Medulla oblongata (tissue), 1 donor: ENCODE data around the gene C2orf81.
"Not testable (repeated sequence)": the region's sequence is repeated elsewhere in the genome, so short reads cannot be mapped to it uniquely, and the experiment has no call there.

Source experiments
- DNase-seq: peaks from one replicate; pipeline ENCODE4 v3.0.0-alpha.2; 2015; ENCODE audit errors: extremely low spot score

C2orf81 gene

GRCh38 chr2:74421221-74421870, at the start of gene C2orf81, which contains the start of gene WDR54:
C2orf81 (minus strand) TSS chr2:74421619; CDS start chr2:74421560, 59 bp downstream.
WDR54 (plus strand) TSS chr2:74421730; CDS start chr2:74422154, 424 bp downstream.
- peak; percentile 61 for DNase-seq

- DNase-seq, result not testable (repeated sequence)
Measured at GRCh38 chr2:74470742-74471141, 49.3 kb upstream of the C2orf81 start.

- no peak for DNase-seq
Measured at GRCh38 chr2:74464406-74464805, 43.0 kb upstream of the C2orf81 start.

- no peak for DNase-seq
Measured at GRCh38 chr2:74462786-74463105, 41.3 kb upstream of the C2orf81 start.

GRCh38 chr2:74462054-74462785, 40.8 kb upstream of the C2orf81 start:
- DNase-seq, result no peak

- DNase-seq, result no peak
Measured at GRCh38 chr2:74461187-74462053, 40.0 kb upstream of the C2orf81 start.

GRCh38 chr2:74460187-74460586, 38.8 kb upstream of the C2orf81 start:
- DNase-seq, result not testable (repeated sequence)

GRCh38 chr2:74459503-74460118, 38.2 kb upstream of the C2orf81 start:
- not testable (repeated sequence) for DNase-seq

- DNase-seq, result no peak
Measured at GRCh38 chr2:74458938-74459363, 37.5 kb upstream of the C2orf81 start.

GRCh38 chr2:74458132-74458937, 36.9 kb upstream of the C2orf81 start, which contains the start of gene WBP1:
WBP1 (plus strand) TSS chr2:74458438; CDS start chr2:74458603, 165 bp downstream.
- peak; percentile 100 for DNase-seq

GRCh38 chr2:74457549-74458131, 36.2 kb upstream of the C2orf81 start:
- DNase-seq, result no peak

GRCh38 chr2:74457129-74457548, 35.7 kb upstream of the C2orf81 start:
- no peak for DNase-seq

GRCh38 chr2:74454654-74455511, 33.5 kb upstream of the C2orf81 start, which contains the start of gene INO80B:
INO80B (plus strand) TSS chr2:74455087; CDS start chr2:74455117, 30 bp downstream.
- peak; percentile 99 for DNase-seq

- DNase-seq, result no peak
Measured at GRCh38 chr2:74450570-74451190, 29.3 kb upstream of the C2orf81 start.

GRCh38 chr2:74448771-74449170, 27.4 kb upstream of the C2orf81 start:
- no peak for DNase-seq

GRCh38 chr2:74447230-74447999, 26.0 kb upstream of the C2orf81 start:
- no peak for DNase-seq

GRCh38 chr2:74444498-74445318, 23.3 kb upstream of the C2orf81 start:
- DNase-seq, result no peak
